HepG2 (cell line): ENCODE results near the gene PROK2. TPM values are rescaled to one million over a fixed set of nuclear protein-coding genes. Genes with fewer than 3 reads are reported as not detected.

Experiments
- ATAC-seq: fragments of 200-7000 bp; cut with Tn5 transposase; 3 replicates; pipeline ENCODE4 v1.9.1; 2020; ENCODE audit warnings: mild to moderate bottlenecking, moderate library complexity
- BruUV-seq: library from RNA; stranded (reverse); fragments of 400-500 nt; replicated peaks from 2 replicates; lab custom pipeline; 2021; lab: Mats Ljungman, UMichigan
- CTCF ChIA-PET: fragments of 300-600 bp; formaldehyde crosslinking; extraction: SDS; loops from one replicate; lab custom pipeline; 2021; ENCODE audit warnings: low total read pairs, inconsistent platforms, low intra/inter-chr PET ratio; lab: Yijun Ruan, JAX
- POLR2A ChIA-PET: fragments of 350-600 bp; sonication (Branson Sonifier 250); formaldehyde crosslinking; loops from one replicate; lab custom pipeline; 2020; ENCODE audit warnings: antibody characterized with exemption, inconsistent platforms; lab: Yijun Ruan, JAX
- DNase-seq: peaks from one replicate; pipeline ENCODE4 v3.0.0-alpha.2; 2015; ENCODE audit warnings: low spot score
- FAIRE-seq: peaks from 3 replicates; lab custom pipeline; 2011; peaks lifted over from hg19 to GRCh38; lab: Jason Lieb, UNC
- H2AFZ ChIP-seq: one replicate; pipeline ENCODE4 v1.6.1; 2011; ENCODE audit warnings: low read length, inconsistent platforms
- H3K27ac ChIP-seq: fragments of 300-600 bp; 3 replicates; pipeline ENCODE4 v1.8.0; 2011; ENCODE audit warnings: mixed run types, mild to moderate bottlenecking, mixed read lengths, low read length, inconsistent platforms; ENCODE audit not compliant: insufficient read depth; ENCODE audit errors: extremely low read length
- H3K27me3 ChIP-seq, 2 experiments: fragments of 200-600 bp in 1 of 2; 2 replicates in 1 of 2; 3 replicates in 1 of 2; pipeline versions ENCODE4 v1.6.0 to v1.8.0; 2011; ENCODE audit warnings: low read length in 2 of 2, mild to moderate bottlenecking in 2 of 2, moderate library complexity in 2 of 2, inconsistent platforms in 1 of 2; ENCODE audit not compliant: insufficient read depth in 2 of 2, control insufficient read depth in 1 of 2
- H3K36me3 ChIP-seq, 2 experiments: fragments of 200-600 bp in 1 of 2; replicated peaks in 1 of 2; 2 replicates in 1 of 2; 3 replicates in 1 of 2; pipeline versions ENCODE4 v1.5.1 to v1.8.0; 2011; ENCODE audit warnings: low read length in 2 of 2, inconsistent platforms in 1 of 2; ENCODE audit not compliant: insufficient read depth in 2 of 2, control insufficient read depth in 1 of 2
- H3K4me1 ChIP-seq: 2 replicates; pipeline ENCODE4 v1.5.1; 2012; ENCODE audit warnings: low read length, inconsistent platforms; ENCODE audit not compliant: insufficient read depth
- H3K4me2 ChIP-seq: 2 replicates; pipeline ENCODE4 v1.6.0; 2011; ENCODE audit warnings: low read depth, low read length, inconsistent platforms
- H3K4me3 ChIP-seq, 3 experiments: fragments of 200-600 bp in 1 of 3; sonication (generic), shearing (Covaris generic) in 1 of 3; replicated peaks in 1 of 3; 2 replicates each; pipeline ENCODE4 v1.5.1; 2011 to 2016; ENCODE audit warnings: low read length in 3 of 3, inconsistent platforms in 2 of 3, low read depth in 2 of 3, mild to moderate bottlenecking in 2 of 3, control low read depth in 1 of 3, mixed read lengths in 1 of 3; ENCODE audit not compliant: insufficient read depth in 1 of 3
- H3K79me2 ChIP-seq: one replicate; pipeline ENCODE4 v1.6.1; 2011; ENCODE audit warnings: low read length, inconsistent platforms; ENCODE audit not compliant: insufficient read depth
- H3K9ac ChIP-seq: 2 replicates; pipeline ENCODE4 v1.6.0; 2011; ENCODE audit warnings: mild to moderate bottlenecking, low read depth, low read length, inconsistent platforms; ENCODE audit not compliant: insufficient read depth
- H3K9me3 ChIP-seq: 2 replicates; pipeline ENCODE4 v1.5.1; 2012; ENCODE audit warnings: mild to moderate bottlenecking, low read length
- H4K20me1 ChIP-seq: 2 replicates; pipeline ENCODE4 v1.6.0; 2011; ENCODE audit warnings: inconsistent platforms, mild to moderate bottlenecking, low read length, moderate library complexity; ENCODE audit not compliant: insufficient read depth
- ATF4 ChIP-seq, 2 experiments: fragments of 450-650 bp in 1 of 2; sonication (generic) in 1 of 2; formaldehyde crosslinking; IDR thresholded peaks; 2 replicates each; pipeline versions ENCODE4 v1.5.0 to v1.8.0; 2020 to 2022; ENCODE audit warnings: mild to moderate bottlenecking in 1 of 2, missing genetic modification reagents in 1 of 2
- ATF6 ChIP-seq: sonication (generic); formaldehyde crosslinking; conservative IDR thresholded peaks from 2 replicates; pipeline ENCODE4 v1.4.0; 2020; ENCODE audit warnings: missing genetic modification reagents
- ATRX ChIP-seq: sonication (generic); formaldehyde crosslinking; IDR thresholded peaks from 2 replicates; pipeline ENCODE4 v1.4.0; 2020; ENCODE audit warnings: missing genetic modification reagents, borderline replicate concordance
- EHMT2 ChIP-seq: fragments of 200-600 bp; sonication (generic); IDR thresholded peaks from 2 replicates; pipeline ENCODE4 v1.7.0; 2017; ENCODE audit warnings: antibody characterized with exemption, low read depth, low read length, borderline replicate concordance
- HMG20A ChIP-seq: IDR thresholded peaks from 2 replicates; pipeline ENCODE4 v1.6.1; 2016; ENCODE audit warnings: borderline replicate concordance
- PCBP2 ChIP-seq: fragments of 200-400 bp; formaldehyde crosslinking; optimal IDR thresholded peaks from 2 replicates; pipeline ENCODE3; 2018; ENCODE audit warnings: low read length, low read depth; ENCODE audit not compliant: poor library complexity, severe bottlenecking
- PHF21A ChIP-seq: sonication (generic); formaldehyde crosslinking; IDR thresholded peaks from 2 replicates; pipeline ENCODE4 v1.5.0; 2020; ENCODE audit warnings: mild to moderate bottlenecking, missing genetic modification reagents
- ZNF441 ChIP-seq: sonication (generic); formaldehyde crosslinking; IDR thresholded peaks from 2 replicates; pipeline ENCODE4 v1.7.0; 2021; ENCODE audit warnings: missing genetic modification reagents, borderline replicate concordance
- ZNF724P ChIP-seq: sonication (generic); formaldehyde crosslinking; IDR thresholded peaks from 2 replicates; pipeline ENCODE4 v1.8.0; 2022; ENCODE audit warnings: missing genetic modification reagents, borderline replicate concordance
- ZNF891 ChIP-seq: sonication (generic); formaldehyde crosslinking; IDR thresholded peaks from 2 replicates; pipeline ENCODE4 v1.5.0; 2020; ENCODE audit warnings: mild to moderate bottlenecking, missing genetic modification reagents
- WGBS: methylation state at CpG from one replicate; pipeline ENCODE4 v1.1.6; 2017; ENCODE audit warnings: low lambda C conversion rate; 5-methylcytosine and 5-hydroxymethylcytosine counted together
- in situ Hi-C: cut with HindIII; loops from 2 replicates; pipeline ENCODE4 v1.10.0; 2017; ENCODE audit warnings: low pct_unique_long_range_greater_than_20kb; ENCODE audit not compliant: extremely low pct_ligation_motif_present
- intact Hi-C: fragments of 100-400 bp; cut with micrococcal nuclease; formaldehyde crosslinking; loops from one replicate; pipeline ENCODE4 v1.10.0; 2022; ENCODE audit not compliant: unreplicated experiment
- polyA plus RNA-seq, 8 experiments: library from polyadenylated mRNA; depleted of rRNA in 3 of 8; stranded (reverse) in 7 of 8; unstranded in 1 of 8; fragments of >200 nt; fragmentation: Illumina TruSeq in 4 of 8; extraction: Trizol in 4 of 8; gene quantifications; 2 replicates each; pipeline versions ENCODE4 v1.2.1 to v1.2.3, GENCODE V29; 2011 to 2016; ENCODE audit warnings: low read depth in 4 of 8, missing spikeins in 1 of 8, mixed read lengths in 1 of 8; ENCODE audit not compliant: insufficient read depth in 1 of 8
- total RNA-seq, 5 experiments: library from RNA; depleted of rRNA; stranded (reverse); fragments of >200 nt; fragmentation: Illumina TruSeq; extraction: Trizol; gene quantifications; 2 replicates each; pipeline ENCODE4 v1.2.3, GENCODE V29; 2016; ENCODE audit warnings: low read depth in 1 of 5
- TF ChIP-seq, protein P1 (sequence below): sonication (generic); formaldehyde crosslinking; IDR thresholded peaks from one replicate; pipeline ENCODE4 v1.5.1; 2020; ENCODE audit warnings: mild to moderate bottlenecking, missing genetic modification reagents; ENCODE audit errors: not compliant biosample characterization

The PROK2 gene
- total and polyA plus RNA-seq, 2 of the 13 experiments (the other 11 are each of a cell fraction or from before 2014, with no cell fraction given) = not detected

DNA sequence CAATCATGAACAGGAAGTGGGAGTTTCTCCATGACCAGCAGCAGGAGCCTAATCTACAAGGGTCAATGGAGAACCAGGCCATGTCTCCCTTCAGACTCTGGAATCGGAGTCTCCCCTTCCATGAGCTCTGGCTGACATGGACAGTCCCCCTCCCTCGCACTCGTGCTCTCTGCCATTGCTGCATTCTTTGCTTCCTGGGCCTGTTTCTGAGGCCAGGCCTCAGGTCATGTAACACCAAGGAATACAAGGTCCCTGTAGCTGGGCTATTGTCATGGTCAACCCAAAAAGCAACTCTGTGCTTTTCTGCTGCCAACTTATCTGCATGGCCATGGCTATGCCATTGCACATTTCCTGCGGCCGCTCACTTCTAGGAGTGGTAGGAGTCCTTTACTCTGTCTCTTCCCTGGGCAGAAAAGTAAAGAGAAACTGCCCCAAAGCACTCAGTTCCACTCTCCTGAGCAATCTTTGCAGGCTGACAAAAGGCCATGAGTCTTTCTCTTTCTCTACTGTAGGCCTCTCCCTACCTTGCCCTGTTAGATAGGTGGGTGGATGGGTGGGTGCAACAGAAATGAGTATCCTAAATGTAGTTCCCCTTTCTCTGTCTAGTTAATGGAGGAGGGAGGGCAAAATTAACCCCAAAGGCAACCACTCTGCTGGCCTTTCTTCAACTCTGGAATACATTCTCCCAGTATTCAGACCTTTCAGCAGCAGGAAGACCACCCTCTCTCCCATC is 40.8 kb upstream of the PROK2 start:
- DNase-seq (no peak), ATAC-seq (no peak), FAIRE-seq (no peak)
- Histone ChIP-seq H3K4me2 (no peak overlapping the region), H3K9ac (no peak overlapping the region), H3K79me2 (no peaks in the 10 kb centered on the region), H3K4me1 (no peaks in the 10 kb centered on the region), H3K36me3 (no peaks in the 10 kb centered on the region), H3K4me3 (no peak overlapping the region), H2AFZ (no peak overlapping the region), H3K27ac (no peak overlapping the region), H3K9me3 (no peaks in the 10 kb centered on the region), H3K27me3 (peaks cover 0 to 5% of the 10 kb centered on the region in 2 experiments; a peak in 1 of 5 replicates), H4K20me1 (no peaks in the 10 kb centered on the region)
- CTCF ChIA-PET = no interaction called here
- 49% methylated on average over 5 of the region's 5 CpGs for WGBS
- intact Hi-C loops (no loop called here), in situ Hi-C loops (no loop called here)
- POLR2A ChIA-PET = no interaction called here
- no peak for TF ChIP-seq ATRX (CRISPR knock-in tag)
- TF ChIP-seq ZNF441 (CRISPR knock-in tag) = no peak
- TF ChIP-seq ZNF724P (CRISPR knock-in tag) = no peak
- no peak for TF ChIP-seq PCBP2
- no peak for TF ChIP-seq PHF21A (CRISPR knock-in tag)
- TF ChIP-seq ATF6 = no peak
- TF ChIP-seq HMG20A (CRISPR knock-in tag) = no peak
- no peak for TF ChIP-seq ATF4 (CRISPR knock-in tag; IDR thresholded peaks at IDR 0.05)
- TF ChIP-seq EHMT2 = no peak
- TF ChIP-seq, protein P1, sequence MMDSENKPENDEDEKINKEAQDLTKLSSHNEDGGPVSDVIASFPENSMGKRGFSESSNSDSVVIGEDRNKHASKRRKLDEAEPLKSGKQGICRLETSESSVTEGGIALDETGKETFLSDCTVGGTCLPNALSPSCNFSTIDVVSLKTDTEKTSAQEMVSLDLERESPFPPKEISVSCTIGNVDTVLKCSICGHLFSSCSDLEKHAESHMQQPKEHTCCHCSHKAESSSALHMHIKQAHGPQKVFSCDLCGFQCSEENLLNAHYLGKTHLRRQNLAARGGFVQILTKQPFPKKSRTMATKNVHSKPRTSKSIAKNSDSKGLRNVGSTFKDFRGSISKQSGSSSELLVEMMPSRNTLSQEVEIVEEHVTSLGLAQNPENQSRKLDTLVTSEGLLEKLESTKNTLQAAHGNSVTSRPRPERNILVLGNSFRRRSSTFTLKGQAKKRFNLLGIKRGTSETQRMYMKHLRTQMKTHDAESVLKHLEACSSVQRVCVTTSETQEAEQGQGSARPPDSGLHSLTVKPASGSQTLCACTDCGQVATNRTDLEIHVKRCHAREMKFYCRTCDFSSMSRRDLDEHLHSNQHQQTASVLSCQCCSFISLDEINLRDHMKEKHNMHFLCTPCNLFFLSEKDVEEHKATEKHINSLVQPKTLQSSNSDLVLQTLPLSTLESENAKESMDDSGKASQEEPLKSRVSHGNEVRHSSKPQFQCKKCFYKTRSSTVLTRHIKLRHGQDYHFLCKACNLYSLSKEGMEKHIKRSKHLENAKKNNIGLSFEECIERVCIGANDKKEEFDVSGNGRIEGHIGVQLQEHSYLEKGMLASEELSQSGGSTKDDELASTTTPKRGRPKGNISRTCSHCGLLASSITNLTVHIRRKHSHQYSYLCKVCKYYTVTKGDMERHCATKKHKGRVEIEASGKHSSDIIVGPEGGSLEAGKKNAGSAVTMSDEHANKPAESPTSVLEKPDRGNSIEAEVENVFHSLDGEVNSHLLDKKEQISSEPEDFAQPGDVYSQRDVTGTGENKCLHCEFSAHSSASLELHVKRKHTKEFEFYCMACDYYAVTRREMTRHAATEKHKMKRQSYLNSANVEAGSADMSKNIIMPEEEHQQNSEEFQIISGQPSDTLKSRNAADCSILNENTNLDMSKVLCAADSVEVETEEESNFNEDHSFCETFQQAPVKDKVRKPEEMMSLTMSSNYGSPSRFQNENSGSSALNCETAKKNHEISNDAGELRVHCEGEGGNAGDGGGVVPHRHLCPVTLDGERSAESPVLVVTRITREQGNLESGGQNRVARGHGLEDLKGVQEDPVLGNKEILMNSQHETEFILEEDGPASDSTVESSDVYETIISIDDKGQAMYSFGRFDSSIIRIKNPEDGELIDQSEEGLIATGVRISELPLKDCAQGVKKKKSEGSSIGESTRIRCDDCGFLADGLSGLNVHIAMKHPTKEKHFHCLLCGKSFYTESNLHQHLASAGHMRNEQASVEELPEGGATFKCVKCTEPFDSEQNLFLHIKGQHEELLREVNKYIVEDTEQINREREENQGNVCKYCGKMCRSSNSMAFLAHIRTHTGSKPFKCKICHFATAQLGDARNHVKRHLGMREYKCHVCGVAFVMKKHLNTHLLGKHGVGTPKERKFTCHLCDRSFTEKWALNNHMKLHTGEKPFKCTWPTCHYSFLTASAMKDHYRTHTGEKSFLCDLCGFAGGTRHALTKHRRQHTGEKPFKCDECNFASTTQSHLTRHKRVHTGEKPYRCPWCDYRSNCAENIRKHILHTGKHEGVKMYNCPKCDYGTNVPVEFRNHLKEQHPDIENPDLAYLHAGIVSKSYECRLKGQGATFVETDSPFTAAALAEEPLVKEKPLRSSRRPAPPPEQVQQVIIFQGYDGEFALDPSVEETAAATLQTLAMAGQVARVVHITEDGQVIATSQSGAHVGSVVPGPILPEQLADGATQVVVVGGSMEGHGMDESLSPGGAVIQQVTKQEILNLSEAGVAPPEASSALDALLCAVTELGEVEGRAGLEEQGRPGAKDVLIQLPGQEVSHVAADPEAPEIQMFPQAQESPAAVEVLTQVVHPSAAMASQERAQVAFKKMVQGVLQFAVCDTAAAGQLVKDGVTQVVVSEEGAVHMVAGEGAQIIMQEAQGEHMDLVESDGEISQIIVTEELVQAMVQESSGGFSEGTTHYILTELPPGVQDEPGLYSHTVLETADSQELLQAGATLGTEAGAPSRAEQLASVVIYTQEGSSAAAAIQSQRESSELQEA (CRISPR knock-in tag) = no peak
- TF ChIP-seq ZNF891 (CRISPR knock-in tag) = no peak
- BruUV-seq = no TSS peak
